H9 (cell line): Measurements from ENCODE around the gene RABGAP1L. TPM values are rescaled to one million over a fixed set of nuclear protein-coding genes. Genes with fewer than 3 reads are reported as not detected.

Experiments
- DNase-seq: peaks from one replicate; pipeline ENCODE4 v3.0.0-alpha.2; 2017
- H2AFZ ChIP-seq: one replicate; pipeline ENCODE4 v1.6.1; 2013; ENCODE audit warnings: mild to moderate bottlenecking, low read length, control low read depth, moderate library complexity
- H2AK5ac ChIP-seq: 2 replicates; pipeline ENCODE4 v1.6.1; 2013; ENCODE audit warnings: low read length, control low read depth, mixed read lengths; ENCODE audit not compliant: insufficient read length
- H2BK120ac ChIP-seq: one replicate; pipeline ENCODE4 v1.6.1; 2013; ENCODE audit warnings: low read depth, mild to moderate bottlenecking, low read length, control low read depth, inconsistent platforms; ENCODE audit not compliant: poor library complexity, severe bottlenecking
- H2BK12ac ChIP-seq: 2 replicates; pipeline ENCODE4 v1.6.1; 2013; ENCODE audit warnings: low read length, control low read depth, mixed read lengths, low read depth; ENCODE audit not compliant: insufficient read length
- H2BK15ac ChIP-seq: 2 replicates; pipeline ENCODE4 v1.6.1; 2013; ENCODE audit warnings: low read depth, low read length, control low read depth
- H2BK20ac ChIP-seq: one replicate; pipeline ENCODE4 v1.6.1; 2013; ENCODE audit warnings: low read depth, mild to moderate bottlenecking, low read length, control low read depth, inconsistent platforms; ENCODE audit not compliant: poor library complexity, severe bottlenecking
- H2BK5ac ChIP-seq: 2 replicates; pipeline ENCODE4 v1.6.1; 2013; ENCODE audit warnings: low read length, control low read depth, mixed read lengths; ENCODE audit not compliant: insufficient read length
- H3K14ac ChIP-seq: 2 replicates; pipeline ENCODE4 v1.6.1; 2013; ENCODE audit warnings: low read length, control low read depth; ENCODE audit not compliant: insufficient read depth
- H3K18ac ChIP-seq: 2 replicates; pipeline ENCODE4 v1.6.1; 2013; ENCODE audit warnings: low read depth, mild to moderate bottlenecking, mixed read lengths, low read length, control low read depth; ENCODE audit not compliant: insufficient read length
- H3K23ac ChIP-seq: 2 replicates; pipeline ENCODE4 v1.6.1; 2013; ENCODE audit warnings: low read length, control low read depth, mixed read lengths, low read depth; ENCODE audit not compliant: insufficient read length
- H3K23me2 ChIP-seq: 2 replicates; pipeline ENCODE4 v1.6.1; 2013; ENCODE audit warnings: low read depth, mild to moderate bottlenecking, mixed read lengths, low read length, control low read depth; ENCODE audit not compliant: insufficient read length, poor library complexity, severe bottlenecking
- H3K27ac ChIP-seq: 2 replicates; pipeline ENCODE4 v1.5.1; 2013; ENCODE audit warnings: low read length, control low read depth, mixed read lengths, low read depth; ENCODE audit not compliant: insufficient read length
- H3K27me3 ChIP-seq: 2 replicates; pipeline ENCODE4 v1.6.1; 2013; ENCODE audit warnings: low read length, control low read depth, inconsistent platforms; ENCODE audit not compliant: insufficient read depth
- H3K4ac ChIP-seq: 2 replicates; pipeline ENCODE4 v1.6.1; 2013; ENCODE audit warnings: low read depth, mild to moderate bottlenecking, control low read depth, inconsistent platforms, low read length, moderate library complexity
- H3K4me1 ChIP-seq: 2 replicates; pipeline ENCODE4 v1.6.1; 2013; ENCODE audit warnings: low read length, control low read depth, inconsistent platforms; ENCODE audit not compliant: insufficient read depth
- H3K4me2 ChIP-seq: 2 replicates; pipeline ENCODE4 v1.6.1; 2013; ENCODE audit warnings: low read length, control low read depth, mixed read lengths; ENCODE audit not compliant: insufficient read length, insufficient read depth
- H3K56ac ChIP-seq: 2 replicates; pipeline ENCODE4 v1.6.1; 2013; ENCODE audit warnings: low read depth, mild to moderate bottlenecking, mixed read lengths, low read length, control low read depth; ENCODE audit not compliant: insufficient read length
- H3K79me1 ChIP-seq: 2 replicates; pipeline ENCODE4 v1.6.1; 2013; ENCODE audit warnings: low read depth, mild to moderate bottlenecking, moderate library complexity, low read length, control low read depth, inconsistent platforms; ENCODE audit not compliant: insufficient read depth, poor library complexity, severe bottlenecking
- H3K79me2 ChIP-seq: 2 replicates; pipeline ENCODE4 v1.6.1; 2013; ENCODE audit warnings: low read length, control low read depth, inconsistent platforms; ENCODE audit not compliant: insufficient read depth
- H3K9ac ChIP-seq: 2 replicates; pipeline ENCODE4 v1.6.1; 2013; ENCODE audit warnings: low read length, control low read depth, mixed read lengths; ENCODE audit not compliant: insufficient read length; ENCODE audit errors: extremely low read depth
- H3K9me3 ChIP-seq: one replicate; pipeline ENCODE4 v1.6.1; 2013; ENCODE audit warnings: low read depth, low read length, inconsistent platforms; ENCODE audit not compliant: control insufficient read depth
- H3T11ph ChIP-seq: one replicate; pipeline ENCODE4 v1.6.1; 2013; ENCODE audit warnings: mild to moderate bottlenecking, low read length, control low read depth, inconsistent platforms
- H4K20me1 ChIP-seq: one replicate; pipeline ENCODE4 v1.6.1; 2013; ENCODE audit not compliant: control insufficient read depth, insufficient read length, insufficient read depth
- H4K5ac ChIP-seq: 2 replicates; pipeline ENCODE4 v1.6.1; 2013; ENCODE audit warnings: low read depth, mild to moderate bottlenecking, mixed read lengths, low read length, control low read depth; ENCODE audit not compliant: insufficient read length
- H4K8ac ChIP-seq: replicated peaks from 2 replicates; pipeline ENCODE4 v1.6.1; 2013; ENCODE audit warnings: low read length, control low read depth, mixed read lengths, low read depth; ENCODE audit not compliant: insufficient read length
- H4K91ac ChIP-seq: 2 replicates; pipeline ENCODE4 v1.6.1; 2013; ENCODE audit warnings: low read depth, mild to moderate bottlenecking, moderate library complexity, mixed read lengths, low read length, control low read depth; ENCODE audit not compliant: insufficient read length
- H3K27ac Mint-ChIP-seq, 3 experiments: 2 replicates in 2 of 3; 3 replicates in 1 of 3; pipeline ENCODE4 v1.8.0; 2020 to 2021; ENCODE audit warnings: mixed read lengths in 3 of 3, mild to moderate bottlenecking in 1 of 3, moderate library complexity in 1 of 3
- H3K27me3 Mint-ChIP-seq: 2 replicates; pipeline ENCODE4 v1.8.0; 2021; ENCODE audit warnings: low read depth, mild to moderate bottlenecking, moderate library complexity, mixed read lengths
- H3K36me3 Mint-ChIP-seq, 3 experiments: 2 replicates in 2 of 3; 3 replicates in 1 of 3; pipeline ENCODE4 v1.8.0; 2020 to 2021; ENCODE audit warnings: low read depth in 3 of 3, mixed read lengths in 3 of 3; ENCODE audit not compliant: insufficient read depth in 1 of 3
- H3K4me1 Mint-ChIP-seq, 2 experiments: 2 replicates each; pipeline ENCODE4 v1.8.0; 2020; ENCODE audit warnings: mixed read lengths in 2 of 2
- H3K4me3 Mint-ChIP-seq, 2 experiments: 2 replicates in 1 of 2; 3 replicates in 1 of 2; pipeline ENCODE4 v1.8.0; 2020 to 2021; ENCODE audit warnings: mild to moderate bottlenecking in 2 of 2, mixed read lengths in 2 of 2, moderate library complexity in 1 of 2
- H3K9me3 Mint-ChIP-seq, 2 experiments: 2 replicates in 1 of 2; 3 replicates in 1 of 2; pipeline ENCODE4 v1.8.0; 2020; ENCODE audit warnings: mild to moderate bottlenecking in 2 of 2, mixed read lengths in 2 of 2, moderate library complexity in 1 of 2
- WGBS: extraction: QIAGEN DNeasy Blood & Tissue Kit; methylation state at CpG from one replicate; pipeline ENCODE4 v1.1.7; 2013; ENCODE audit warnings: missing lambda C conversion rate, low lambda C conversion rate, mixed read lengths; ENCODE audit not compliant: insufficient read length; ENCODE audit errors: extremely low coverage; 5-methylcytosine and 5-hydroxymethylcytosine counted together
- total RNA-seq: library from RNA; stranded (reverse); gene quantifications from 2 replicates; pipeline ENCODE4 v1.2.1, GENCODE V29; 2021
- TF ChIP-seq, protein P1 (sequence below): fragments of 200-600 bp; sonication (generic); conservative IDR thresholded peaks from 3 replicates; pipeline ENCODE4 v1.8.0; 2021; ENCODE audit warnings: antibody characterized with exemption, mild to moderate bottlenecking

Gene RABGAP1L
- total RNA-seq, 1 experiment from 2014 or later = 147 TPM

DNA sequence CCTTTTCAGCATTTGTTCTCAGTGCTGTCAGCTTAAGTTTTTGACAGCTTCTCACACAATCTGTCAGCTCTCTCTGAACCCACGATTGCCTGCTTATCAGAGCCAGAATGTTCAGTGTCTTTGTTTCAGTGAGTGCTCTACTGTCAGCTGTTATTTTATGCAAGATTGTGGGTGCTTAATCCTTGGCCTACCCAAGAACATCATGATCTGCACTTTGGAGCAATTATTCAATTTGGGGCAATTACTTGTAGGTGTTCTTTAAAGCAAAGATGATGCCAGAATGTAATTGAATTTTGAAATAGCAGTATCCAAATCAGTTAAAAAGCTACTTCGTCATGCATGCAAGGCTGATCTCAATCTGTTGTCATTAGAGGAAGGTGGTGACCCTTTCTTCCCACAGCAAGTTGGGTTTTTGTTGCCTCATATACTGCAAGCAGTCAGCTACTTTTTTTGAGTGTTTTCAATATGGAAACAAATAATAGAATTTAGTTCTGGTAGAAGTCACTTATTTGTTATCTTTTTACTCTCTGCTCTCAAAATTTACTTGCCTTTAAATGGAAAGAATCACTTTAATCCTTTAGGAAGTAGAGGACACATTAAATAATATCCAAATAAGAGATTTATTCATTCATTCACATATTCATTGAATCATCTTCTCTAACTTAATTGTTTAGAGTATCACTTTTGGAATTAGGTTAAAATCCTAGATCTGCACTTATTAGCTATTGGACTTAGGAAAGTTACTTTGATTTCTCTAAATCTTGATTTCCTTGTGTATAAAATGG, 586.9 kb downstream of the RABGAP1L start:
- Histone ChIP-seq H3K27me3 (no peaks in the 10 kb centered on the region), H3K23me2 (no peaks in the 10 kb centered on the region), H4K5ac (no peak overlapping the region), H2AK5ac (no peak overlapping the region), H3K56ac (no peak overlapping the region), H3K23ac (no peak overlapping the region), H2BK120ac (no peak overlapping the region), H3K9ac (no peak overlapping the region), H3K79me1 (no peaks in the 10 kb centered on the region), H3K18ac (no peak overlapping the region), H3K4ac (no peak overlapping the region), H4K20me1 (no peaks in the 10 kb centered on the region), H3K14ac (no peak overlapping the region), H2BK5ac (no peak overlapping the region), H3K4me2 (no peak overlapping the region), H2BK15ac (no peak overlapping the region), H2BK20ac (no peak overlapping the region), H4K91ac (no peak overlapping the region), H3K4me1 (no peaks in the 10 kb centered on the region; the same call in 1 of the 2 replicates), H3K27ac (no peak overlapping the region), H3K79me2 (no peaks in the 10 kb centered on the region), H2BK12ac (no peak overlapping the region), H3K9me3 (no peaks in the 10 kb centered on the region), H2AFZ (no peak overlapping the region), H4K8ac (no peak overlapping the region), H3T11ph (no peak overlapping the region)
- H3K4me3 Mint-ChIP-seq = no peak overlapping the region
- H3K4me1 Mint-ChIP-seq = peaks cover 7% of the 10 kb centered on the region in 2 experiments
- no peak for DNase-seq
- H3K36me3 Mint-ChIP-seq = no peaks in the 10 kb centered on the region
- no CpG with 5 or more reads among the region's 2 CpGs for WGBS
- no peak overlapping the region for H3K27ac Mint-ChIP-seq
- H3K9me3 Mint-ChIP-seq = no peaks in the 10 kb centered on the region
- H3K27me3 Mint-ChIP-seq = no peaks in the 10 kb centered on the region; the same call in none of the 2 replicates
- TF ChIP-seq, protein P1, sequence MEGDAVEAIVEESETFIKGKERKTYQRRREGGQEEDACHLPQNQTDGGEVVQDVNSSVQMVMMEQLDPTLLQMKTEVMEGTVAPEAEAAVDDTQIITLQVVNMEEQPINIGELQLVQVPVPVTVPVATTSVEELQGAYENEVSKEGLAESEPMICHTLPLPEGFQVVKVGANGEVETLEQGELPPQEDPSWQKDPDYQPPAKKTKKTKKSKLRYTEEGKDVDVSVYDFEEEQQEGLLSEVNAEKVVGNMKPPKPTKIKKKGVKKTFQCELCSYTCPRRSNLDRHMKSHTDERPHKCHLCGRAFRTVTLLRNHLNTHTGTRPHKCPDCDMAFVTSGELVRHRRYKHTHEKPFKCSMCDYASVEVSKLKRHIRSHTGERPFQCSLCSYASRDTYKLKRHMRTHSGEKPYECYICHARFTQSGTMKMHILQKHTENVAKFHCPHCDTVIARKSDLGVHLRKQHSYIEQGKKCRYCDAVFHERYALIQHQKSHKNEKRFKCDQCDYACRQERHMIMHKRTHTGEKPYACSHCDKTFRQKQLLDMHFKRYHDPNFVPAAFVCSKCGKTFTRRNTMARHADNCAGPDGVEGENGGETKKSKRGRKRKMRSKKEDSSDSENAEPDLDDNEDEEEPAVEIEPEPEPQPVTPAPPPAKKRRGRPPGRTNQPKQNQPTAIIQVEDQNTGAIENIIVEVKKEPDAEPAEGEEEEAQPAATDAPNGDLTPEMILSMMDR = no peak
